AG09309 (cell line): ENCODE data around the gene NENF.
A peak's percentile ranks its signal among the peaks of the same experiment; 100 is the strongest.
"Not testable (repeated sequence)": the region's sequence is repeated elsewhere in the genome, so short reads cannot be mapped to it uniquely, and the experiment has no call there.

Experiments used
- DNase-seq: peaks from one replicate; pipeline ENCODE4 v3.0.0-alpha.2; 2010; ENCODE audit warnings: low read depth
- H3K4me3 ChIP-seq: 2 replicates; pipeline ENCODE4 v1.5.1; 2011; ENCODE audit warnings: mild to moderate bottlenecking, low read depth, low read length, moderate library complexity; ENCODE audit not compliant: control insufficient read depth
- CTCF ChIP-seq: IDR thresholded peaks from 2 replicates; pipeline ENCODE4 v1.5.1; 2011; ENCODE audit warnings: mild to moderate bottlenecking, low read depth, low read length, inconsistent platforms; ENCODE audit not compliant: insufficient read depth, control insufficient read depth; ENCODE audit errors: missing control alignments

NENF gene

GRCh38 chr1:212432661-212433576 lies at the start of gene NENF:
NENF (plus strand) TSS chr1:212432920; CDS start chr1:212432944, 24 bp downstream.
- peak; percentile 21 for DNase-seq
- peak within 1 kb of the TSS; percentile 79 for H3K4me3 ChIP-seq
- no peak for TF ChIP-seq CTCF

- H3K4me3 ChIP-seq = no peak overlapping the region
- DNase-seq = no peak
- TF ChIP-seq CTCF = no peak
These were observed 46.7 kb upstream of the NENF start for GRCh38 chr1:212386029-212386428.

- H3K4me3 ChIP-seq = no peak overlapping the region
- no peak for TF ChIP-seq CTCF
- DNase-seq = no peak
These were observed 43.6 kb upstream of the NENF start for GRCh38 chr1:212388985-212389716.

- not testable (repeated sequence) for DNase-seq, H3K4me3 ChIP-seq
These were observed 36.9 kb upstream of the NENF start for GRCh38 chr1:212395678-212396437.

- DNase-seq = no peak
- no peak overlapping the region for H3K4me3 ChIP-seq
- no peak for TF ChIP-seq CTCF
These were observed 36.1 kb upstream of the NENF start for GRCh38 chr1:212396638-212397037.

GRCh38 chr1:212397171-212397570 lies 35.5 kb upstream of the NENF start:
- H3K4me3 ChIP-seq = no peak overlapping the region
- DNase-seq = no peak
- TF ChIP-seq CTCF = no peak

- TF ChIP-seq CTCF = no peak
These were observed 31.7 kb upstream of the NENF start for GRCh38 chr1:212401042-212401441.

More at GRCh38 chr1:212401042-212401441, 31.7 kb upstream of the NENF start:
- no peak for DNase-seq
- no peak overlapping the region for H3K4me3 ChIP-seq
